Panc1 (cell line): ENCODE data around the gene RIPOR3.

Experiments
- CTCF ChIP-seq: fragments of 450-650 bp; IDR thresholded peaks from 2 replicates; pipeline ENCODE4 v1.5.1; 2017; ENCODE audit warnings: mild to moderate bottlenecking
- REST ChIP-seq, 2 experiments: IDR thresholded peaks; 2 replicates each; pipeline ENCODE4 v1.6.1; 2011 to 2012; ENCODE audit warnings: low read depth in 2 of 2, control low read depth in 1 of 2, low read length in 1 of 2, mild to moderate bottlenecking in 1 of 2, moderate library complexity in 1 of 2; ENCODE audit not compliant: insufficient read depth in 1 of 2

- TF ChIP-seq CTCF, result no peak
- TF ChIP-seq REST (IDR thresholded peaks at IDR 0.05; ENCODE audit: insufficient read depth in 1 of 2, low read depth in 2 of 2, low read length in 1 of 2), result no peak
These were observed 70.2 kb downstream of the RIPOR3 start for GRCh38 chr20:50621068-50621665.
